Measurements from ENCODE around the gene NTSR2.

Gene NTSR2

DNA sequence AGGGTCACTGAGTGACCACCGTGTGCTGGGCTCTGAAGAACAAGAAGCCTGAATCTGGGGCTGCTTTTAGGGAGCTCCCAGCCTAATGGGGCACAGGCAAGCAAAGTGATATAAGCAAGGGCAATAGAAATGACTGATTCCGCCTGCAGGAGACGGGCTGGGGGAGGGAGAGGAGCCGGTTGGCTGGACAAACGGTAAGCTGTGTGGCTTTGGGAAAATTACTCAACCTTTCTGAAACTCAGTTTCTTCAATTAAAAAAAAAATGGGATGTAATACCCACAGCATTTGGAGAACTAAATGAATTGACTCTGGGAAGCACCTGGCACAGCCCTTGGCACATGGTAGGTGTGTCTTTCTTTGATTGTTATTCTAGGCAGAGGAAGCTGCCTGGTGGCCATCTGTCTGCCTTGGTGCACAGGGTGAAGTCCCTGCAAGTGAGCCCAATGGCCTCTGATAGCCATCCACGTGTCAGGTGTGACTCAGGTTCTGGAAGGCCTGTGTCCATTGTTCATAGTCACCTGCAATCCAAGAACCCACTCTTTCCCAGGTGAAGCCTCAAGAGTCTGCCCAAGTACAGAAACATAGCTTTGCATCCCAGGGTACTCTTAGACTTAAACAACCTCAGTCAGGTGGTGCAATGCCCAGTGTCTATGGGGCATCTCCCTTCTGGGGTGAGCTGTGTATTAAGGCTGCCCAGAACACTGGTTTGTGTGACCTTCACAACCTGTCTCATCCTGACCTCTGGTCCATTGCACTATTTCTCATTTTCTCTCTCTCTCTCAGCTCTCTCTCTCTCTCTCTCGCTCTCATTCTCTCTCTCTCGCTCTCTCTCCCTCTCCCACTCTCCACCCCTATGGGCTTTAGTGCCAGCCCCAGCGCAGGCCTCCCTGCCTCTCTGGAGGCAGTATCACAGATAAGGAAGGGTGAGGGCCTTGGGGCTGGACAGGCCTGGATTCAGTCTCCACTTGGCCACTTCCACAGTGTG lies 30.0 kb upstream of the NTSR2 start:
- TF ChIP-seq, protein P1, sequence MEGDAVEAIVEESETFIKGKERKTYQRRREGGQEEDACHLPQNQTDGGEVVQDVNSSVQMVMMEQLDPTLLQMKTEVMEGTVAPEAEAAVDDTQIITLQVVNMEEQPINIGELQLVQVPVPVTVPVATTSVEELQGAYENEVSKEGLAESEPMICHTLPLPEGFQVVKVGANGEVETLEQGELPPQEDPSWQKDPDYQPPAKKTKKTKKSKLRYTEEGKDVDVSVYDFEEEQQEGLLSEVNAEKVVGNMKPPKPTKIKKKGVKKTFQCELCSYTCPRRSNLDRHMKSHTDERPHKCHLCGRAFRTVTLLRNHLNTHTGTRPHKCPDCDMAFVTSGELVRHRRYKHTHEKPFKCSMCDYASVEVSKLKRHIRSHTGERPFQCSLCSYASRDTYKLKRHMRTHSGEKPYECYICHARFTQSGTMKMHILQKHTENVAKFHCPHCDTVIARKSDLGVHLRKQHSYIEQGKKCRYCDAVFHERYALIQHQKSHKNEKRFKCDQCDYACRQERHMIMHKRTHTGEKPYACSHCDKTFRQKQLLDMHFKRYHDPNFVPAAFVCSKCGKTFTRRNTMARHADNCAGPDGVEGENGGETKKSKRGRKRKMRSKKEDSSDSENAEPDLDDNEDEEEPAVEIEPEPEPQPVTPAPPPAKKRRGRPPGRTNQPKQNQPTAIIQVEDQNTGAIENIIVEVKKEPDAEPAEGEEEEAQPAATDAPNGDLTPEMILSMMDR (IDR thresholded peaks at IDR 0.05; ENCODE audit: low read depth, low read length, missing control alignments) = no peak
- no peak overlapping the region for H3K4me3 ChIP-seq (ENCODE audit: low read depth, low read length)
- DNase-seq (ENCODE audit: low read depth) = no peak

DNA sequence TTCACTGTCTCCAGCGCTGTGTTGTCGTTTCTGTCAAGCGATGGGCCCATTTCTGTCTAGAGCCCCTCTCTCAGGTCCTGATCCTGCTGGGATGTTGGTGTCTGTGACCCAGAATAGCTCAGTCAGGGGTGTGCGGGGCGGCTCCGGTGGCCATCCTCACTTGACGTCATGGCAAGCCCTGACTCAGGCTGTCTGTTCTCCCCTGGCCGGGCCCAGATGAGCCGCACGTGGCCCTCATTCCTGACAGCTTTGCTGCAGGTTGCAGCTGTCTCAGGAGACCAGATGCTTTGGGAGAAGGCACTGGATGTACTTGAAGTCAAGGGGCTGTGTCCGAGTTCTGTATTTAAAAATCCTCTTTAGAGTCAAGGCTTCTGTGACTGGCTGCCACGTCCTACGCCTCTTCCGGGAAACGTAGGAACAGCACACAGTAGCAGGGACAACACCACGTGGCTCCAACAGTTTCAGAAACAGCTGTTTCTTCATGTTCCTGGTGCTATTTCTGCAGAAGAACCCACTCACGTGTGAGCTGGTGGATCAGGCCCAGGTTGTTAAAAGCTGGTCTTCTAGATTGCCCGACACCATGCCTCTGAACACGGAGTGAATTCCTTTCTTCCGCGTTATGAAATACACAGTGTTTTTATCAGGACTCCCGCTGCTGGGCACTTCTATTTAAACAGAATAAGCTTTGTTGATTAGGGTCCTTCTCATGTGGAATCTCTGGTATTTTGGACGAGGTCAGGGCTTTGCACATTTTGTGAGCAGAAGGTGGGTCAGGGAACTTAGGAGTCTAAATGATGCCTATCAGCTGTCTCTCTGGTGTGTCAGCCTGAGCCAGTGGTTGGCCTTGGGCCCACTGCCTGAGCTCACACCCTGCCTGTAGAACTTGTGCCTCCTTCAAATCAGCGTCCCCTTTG lies 28.3 kb upstream of the NTSR2 start:
- H3K4me3 ChIP-seq (ENCODE audit: low read depth, low read length) = no peak overlapping the region
- no peak for DNase-seq (ENCODE audit: low read depth)
- TF ChIP-seq, protein P1 (IDR thresholded peaks at IDR 0.05; ENCODE audit: low read depth, low read length, missing control alignments) = no peak

DNA sequence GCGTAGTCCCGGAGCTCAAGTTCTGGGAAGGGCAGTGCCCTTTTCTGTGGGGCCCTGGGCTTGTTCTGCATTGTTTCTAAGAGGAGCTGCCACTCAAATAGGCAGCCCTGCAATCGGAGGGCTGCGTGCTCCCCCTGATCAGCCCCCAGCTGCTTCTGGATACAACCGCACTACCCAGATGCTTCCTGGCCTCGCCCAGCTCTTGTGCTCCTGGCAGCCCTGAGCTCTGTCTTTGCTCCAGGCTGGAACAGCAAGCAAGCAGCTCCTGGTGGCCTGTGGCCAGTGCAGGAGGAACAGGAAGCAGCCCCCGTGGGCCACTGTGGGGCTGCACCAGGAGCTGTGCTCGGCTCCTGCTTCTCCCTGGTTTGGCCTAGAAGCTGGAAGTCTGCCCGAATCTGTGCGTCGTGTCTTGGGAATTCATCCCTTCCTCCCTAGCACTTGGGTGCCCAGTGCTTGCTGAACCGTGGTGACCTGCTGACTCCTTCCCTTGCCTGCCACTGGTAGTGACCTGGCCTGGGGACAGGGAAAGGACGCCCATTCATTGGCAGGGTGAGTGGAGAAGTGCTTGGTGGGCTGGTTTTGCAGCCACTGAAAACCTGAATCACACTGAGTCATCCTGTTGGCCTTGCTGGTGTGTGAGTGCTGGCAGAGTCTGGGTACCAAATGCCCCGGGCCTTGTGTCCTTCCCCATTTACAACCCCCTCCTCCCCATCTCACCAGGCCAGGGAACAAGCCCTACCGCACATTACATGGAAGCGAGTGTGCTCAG lies 27.3 kb upstream of the NTSR2 start:
- H3K4me3 ChIP-seq (ENCODE audit: low read depth, low read length) = no peak overlapping the region
- no peak for DNase-seq (ENCODE audit: low read depth)
- TF ChIP-seq, protein P1 (IDR thresholded peaks at IDR 0.05; ENCODE audit: low read depth, low read length, missing control alignments) = no peak

DNA sequence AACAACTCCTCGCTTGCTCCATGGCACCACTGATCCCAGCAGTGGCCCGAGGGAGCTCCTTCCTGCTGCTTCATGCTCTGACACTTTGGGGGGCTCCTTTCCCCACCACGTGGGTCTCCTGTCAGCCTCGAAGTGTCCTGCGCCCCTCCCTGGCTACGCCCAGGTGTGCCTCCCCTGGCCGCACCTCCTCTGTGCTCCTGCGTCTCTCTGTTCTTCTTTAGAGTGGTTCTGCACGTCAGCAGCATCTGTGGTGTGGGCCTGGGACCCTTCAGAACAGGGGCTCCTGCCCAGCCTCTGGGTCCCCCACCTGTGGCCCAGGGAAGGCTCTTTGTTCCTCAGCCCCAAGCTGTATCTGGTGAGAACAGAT lies 26.7 kb upstream of the NTSR2 start:
- no peak for DNase-seq (ENCODE audit: low read depth)
- TF ChIP-seq, protein P1 (IDR thresholded peaks at IDR 0.05; ENCODE audit: low read depth, low read length, missing control alignments) = no peak
- no peak overlapping the region for H3K4me3 ChIP-seq (ENCODE audit: low read depth, low read length)

DNA sequence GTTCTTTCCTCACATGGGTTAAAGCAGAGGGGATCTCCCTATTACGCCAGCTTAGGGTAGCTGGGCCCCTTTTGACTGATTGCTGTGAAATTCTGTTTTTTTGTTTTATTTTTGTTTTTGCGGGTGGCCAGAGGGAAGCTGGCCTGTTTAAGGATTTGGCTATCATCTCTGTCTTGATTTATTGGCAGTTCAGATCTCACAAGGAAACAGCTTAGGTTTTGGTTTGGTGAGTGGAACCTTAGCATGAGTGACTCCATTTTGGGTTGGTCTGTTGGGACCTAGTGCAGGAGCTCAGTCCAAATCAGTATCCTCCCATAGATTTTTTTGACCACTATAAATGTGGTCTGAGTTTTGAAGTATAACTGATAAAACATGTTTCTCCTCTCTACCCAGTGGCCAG lies 25.6 kb upstream of the NTSR2 start:
- DNase-seq (ENCODE audit: low read depth) = no peak
- TF ChIP-seq, protein P1 (IDR thresholded peaks at IDR 0.05; ENCODE audit: low read depth, low read length, missing control alignments) = no peak
- H3K4me3 ChIP-seq (ENCODE audit: low read depth, low read length) = no peak overlapping the region

DNA sequence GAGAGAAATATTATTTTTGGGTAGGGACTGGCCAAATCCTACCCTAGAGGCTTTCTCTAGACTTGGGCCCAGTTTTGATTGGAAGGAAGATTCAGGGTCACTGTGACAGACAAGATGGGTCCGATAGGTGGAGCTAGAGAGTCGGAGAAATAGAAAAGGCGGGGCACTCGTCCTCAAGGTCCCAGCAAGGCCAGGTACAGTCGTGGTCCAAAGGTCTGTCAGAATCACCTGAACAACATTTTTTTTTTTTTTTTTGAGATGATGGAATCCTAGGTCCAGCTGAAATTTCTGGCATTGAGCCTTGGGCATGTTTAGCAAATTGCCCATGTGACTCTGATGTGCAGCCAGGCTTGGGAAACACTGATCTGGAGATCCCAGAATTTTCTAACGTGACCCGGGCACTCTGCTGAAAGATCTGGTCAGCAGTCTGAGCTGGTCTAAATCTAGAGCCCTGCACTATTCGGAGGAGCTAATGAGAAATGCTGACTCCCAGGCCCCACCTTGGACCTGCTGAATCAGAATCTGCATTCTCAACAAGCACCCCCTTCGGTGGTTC lies 23.0 kb upstream of the NTSR2 start:
- TF ChIP-seq, protein P1 (IDR thresholded peaks at IDR 0.05; ENCODE audit: low read depth, low read length, missing control alignments) = peak; percentile 82
- DNase-seq (ENCODE audit: low read depth) = peak; percentile 21

More for the DNA sequence above, 23.0 kb upstream of the NTSR2 start:
- no peak overlapping the region for H3K4me3 ChIP-seq (ENCODE audit: low read depth, low read length)
